Right lobe of liver (tissue), 6 donors: ENCODE measurements around the gene ATRIP. TPM values are rescaled to one million over a fixed set of nuclear protein-coding genes. Genes with fewer than 3 reads are reported as not detected.
A peak's percentile ranks its signal among the peaks of the same experiment; 100 is the strongest.
"Not testable (repeated sequence)": the region's sequence is repeated elsewhere in the genome, so short reads cannot be mapped to it uniquely, and the experiment has no call there.

ENCODE experiments used
- ATAC-seq, 4 donors: fragments of 200-7000 bp; cut with Tn5 transposase; one replicate each; pipeline ENCODE4 v1.9.1; 2020; ENCODE audit warnings: mild to moderate bottlenecking in 4 of 4, moderate library complexity in 4 of 4
- DNase-seq, 3 donors: peaks; one replicate each; pipeline ENCODE4 v3.0.0-alpha.2; 2020
- H3K27ac ChIP-seq, 3 donors: fragments of 200-600 bp; one replicate each; pipeline ENCODE4 v1.8.0; 2022
- H3K27me3 ChIP-seq, 2 donors: fragments of 200-600 bp; one replicate each; pipeline ENCODE4 v1.8.0; 2022
- H3K36me3 ChIP-seq, 4 donors: fragments of 200-600 bp; sonication (generic) in 1 of 4; one replicate each; pipeline versions ENCODE4 v1.5.1 to v1.8.0; 2017 to 2022; ENCODE audit warnings: control low read depth in 1 of 4
- H3K4me1 ChIP-seq, 4 donors: fragments of 200-600 bp; sonication (generic) in 1 of 4; one replicate each; pipeline versions ENCODE4 v1.5.1 to v1.8.0; 2017 to 2022; ENCODE audit warnings: control low read depth in 1 of 4
- H3K4me3 ChIP-seq, 3 donors: fragments of 200-600 bp; one replicate each; pipeline ENCODE4 v1.8.0; 2022
- H3K9me3 ChIP-seq, 4 donors: fragments of 200-600 bp; sonication (generic) in 1 of 4; one replicate each; pipeline versions ENCODE4 v1.5.1 to v1.8.0; 2017 to 2022; ENCODE audit warnings: control low read depth in 1 of 4
- POLR2A ChIP-seq: fragments of 450-650 bp; IDR thresholded peaks from one replicate; pipeline ENCODE4 v1.6.1; 2017; ENCODE audit warnings: antibody characterized with exemption, mild to moderate bottlenecking
- WGBS: methylation state at CpG from one replicate; pipeline ENCODE4 v1.1.6; 2018; ENCODE audit warnings: low coverage, low lambda C conversion rate; ENCODE audit not compliant: insufficient coverage; ENCODE audit errors: missing lambda C conversion rate; 5-methylcytosine and 5-hydroxymethylcytosine counted together
- intact Hi-C, 2 donors: fragments of 100-400 bp; cut with DNase I; formaldehyde crosslinking; loops; one replicate each; pipeline versions ENCODE4 v1.11.2 to v1.14.1; 2022
- total RNA-seq, 6 experiments: library from RNA; depleted of rRNA in 2 of 6; stranded (reverse); fragments of >200 nt in 2 of 6; fragmentation: NEBNext Ultra II Directional in 3 of 6; extraction: Animal tissue kit (Norgen Biotek cat#: 25700) in 3 of 6; gene quantifications; one replicate each; pipeline versions ENCODE4 v1.1.0 to v1.2.4, GENCODE V29; 2016 to 2023
- TF ChIP-seq, protein P1 (sequence below), 4 donors: fragments of 200-600 bp in 3 of 4; fragments of 450-650 bp in 1 of 4; IDR thresholded peaks; one replicate each; pipeline versions ENCODE4 v1.5.1 to v1.8.0; 2016 to 2022; ENCODE audit warnings: antibody characterized with exemption in 4 of 4, mild to moderate bottlenecking in 2 of 4
- donor health status: DM: no; HTN: yes; CAD: no.
- donor health status: DM: no; HTN: no; CAD: no.
- donor health status: DM: no; HTN: no; CAD: no.
- donor health status: DM: no; HTN: yes; CAD: no.
- donor health status: DM: no; HTN: yes; CAD: no.

The ATRIP gene
- total RNA-seq, 6 experiments from 2014 or later = 2.4 to 4.5 (median 3.2) TPM

DNA sequence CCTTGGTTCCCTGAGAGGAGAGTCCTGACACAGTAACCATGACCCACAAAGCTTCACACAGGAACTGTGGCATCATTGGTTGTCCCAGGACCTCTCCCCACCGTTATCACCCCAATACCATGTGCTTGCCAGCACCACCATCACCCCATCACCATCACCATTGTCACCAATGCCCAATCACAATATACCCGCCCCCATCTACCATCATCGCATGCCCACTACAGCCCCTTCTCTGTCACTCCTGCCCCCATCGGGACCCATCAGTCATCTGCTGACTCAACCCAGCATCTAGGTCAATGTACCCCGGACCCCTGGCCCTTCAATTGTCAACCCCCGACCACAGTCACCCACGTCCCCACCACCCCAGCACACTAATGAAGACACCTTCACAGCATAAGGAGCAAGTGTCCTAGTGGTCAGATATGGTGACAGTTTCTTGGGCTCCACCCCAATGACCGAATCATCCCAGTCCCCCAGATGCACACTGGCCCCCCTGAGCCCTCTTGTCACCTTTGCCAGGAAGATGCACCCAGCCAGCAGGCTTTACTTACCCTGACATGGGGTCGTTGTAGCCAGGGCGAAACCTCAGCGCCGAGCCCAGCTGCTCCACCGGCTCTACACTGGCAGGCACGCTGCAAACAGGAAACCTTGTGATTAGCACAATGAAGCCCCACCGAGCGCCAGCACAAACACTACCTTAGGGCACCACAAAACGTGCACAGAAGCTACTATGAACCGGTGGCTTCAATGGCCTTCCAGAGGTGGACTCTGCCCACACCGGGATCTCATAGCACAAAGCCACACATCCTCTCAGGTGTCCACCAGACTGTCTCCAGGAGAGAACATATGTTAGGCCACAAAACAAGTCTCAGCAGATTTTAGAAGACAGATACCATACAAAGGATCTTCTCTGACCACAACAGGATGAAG, 32.4 kb downstream of the ATRIP start:
- ATAC-seq = peak; percentile 23 to 58 (median 45)
- no peak overlapping the region for H3K4me3 ChIP-seq
- H3K9me3 ChIP-seq = no peaks in the 10 kb centered on the region
- intact Hi-C loops = no loop called here
- no peaks in the 10 kb centered on the region for H3K27me3 ChIP-seq
- no peak overlapping the region for H3K27ac ChIP-seq
- H3K4me1 ChIP-seq = peaks cover 0 to under 1% (median 0%) of the 10 kb centered on the region in 4 donors
- TF ChIP-seq, protein P1, sequence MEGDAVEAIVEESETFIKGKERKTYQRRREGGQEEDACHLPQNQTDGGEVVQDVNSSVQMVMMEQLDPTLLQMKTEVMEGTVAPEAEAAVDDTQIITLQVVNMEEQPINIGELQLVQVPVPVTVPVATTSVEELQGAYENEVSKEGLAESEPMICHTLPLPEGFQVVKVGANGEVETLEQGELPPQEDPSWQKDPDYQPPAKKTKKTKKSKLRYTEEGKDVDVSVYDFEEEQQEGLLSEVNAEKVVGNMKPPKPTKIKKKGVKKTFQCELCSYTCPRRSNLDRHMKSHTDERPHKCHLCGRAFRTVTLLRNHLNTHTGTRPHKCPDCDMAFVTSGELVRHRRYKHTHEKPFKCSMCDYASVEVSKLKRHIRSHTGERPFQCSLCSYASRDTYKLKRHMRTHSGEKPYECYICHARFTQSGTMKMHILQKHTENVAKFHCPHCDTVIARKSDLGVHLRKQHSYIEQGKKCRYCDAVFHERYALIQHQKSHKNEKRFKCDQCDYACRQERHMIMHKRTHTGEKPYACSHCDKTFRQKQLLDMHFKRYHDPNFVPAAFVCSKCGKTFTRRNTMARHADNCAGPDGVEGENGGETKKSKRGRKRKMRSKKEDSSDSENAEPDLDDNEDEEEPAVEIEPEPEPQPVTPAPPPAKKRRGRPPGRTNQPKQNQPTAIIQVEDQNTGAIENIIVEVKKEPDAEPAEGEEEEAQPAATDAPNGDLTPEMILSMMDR (IDR thresholded peaks at IDR 0.05) = no peak
- TF ChIP-seq POLR2A = no peak
- H3K36me3 ChIP-seq = no peaks in the 10 kb centered on the region
- 80% methylated on average over 10 of the region's 19 CpGs for WGBS
- no peak for DNase-seq

DNA sequence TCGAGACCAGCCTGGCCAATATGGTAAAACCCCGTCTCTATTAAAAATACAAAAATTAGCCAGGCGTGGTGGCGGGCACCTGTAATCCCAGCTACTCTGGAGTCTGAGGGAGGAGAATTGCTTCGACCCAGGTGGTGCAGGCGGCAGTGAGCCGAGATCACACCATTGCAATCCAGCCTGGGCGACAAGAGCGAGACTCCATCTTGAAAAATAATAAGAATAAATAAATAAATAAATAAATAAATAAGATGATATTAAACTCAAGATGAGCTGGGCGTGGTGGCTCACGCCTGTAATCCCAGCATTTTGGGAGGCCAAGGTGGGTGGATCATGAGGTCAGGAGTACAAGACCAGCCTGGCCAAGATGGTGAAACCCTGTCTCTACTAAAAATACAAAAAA, 34.4 kb downstream of the ATRIP start:
- 95% methylated on average over 9 of the region's 11 CpGs for WGBS
- H3K9me3 ChIP-seq, H3K27ac ChIP-seq, intact Hi-C loops, H3K27me3 ChIP-seq, ATAC-seq, H3K4me1 ChIP-seq, DNase-seq, H3K36me3 ChIP-seq, H3K4me3 ChIP-seq: not testable (repeated sequence)

- H3K36me3 ChIP-seq, H3K27ac ChIP-seq, H3K4me1 ChIP-seq, ATAC-seq, H3K27me3 ChIP-seq, H3K9me3 ChIP-seq, H3K4me3 ChIP-seq, DNase-seq, intact Hi-C loops: not testable (repeated sequence)
- 84% methylated on average over 5 of the region's 6 CpGs for WGBS
These were observed 36.3 kb downstream of the ATRIP start for GRCh38 chr3:48482822-48483221.

- Histone ChIP-seq H3K9me3 (no peaks in the 10 kb centered on the region), H3K36me3 (no peaks in the 10 kb centered on the region), H3K27me3 (no peaks in the 10 kb centered on the region), H3K27ac (no peak overlapping the region), H3K4me3 (no peak overlapping the region), H3K4me1 (no peaks in the 10 kb centered on the region)
- TF ChIP-seq POLR2A = no peak
- TF ChIP-seq, protein P1 (IDR thresholded peaks at IDR 0.05) = no peak
- no peak for ATAC-seq
- WGBS = 71% methylated on average over 1 of the region's 5 CpGs
- no peak for DNase-seq
- intact Hi-C loops = no loop called here
These were observed 40.4 kb downstream of the ATRIP start for GRCh38 chr3:48486952-48487351.

DNA sequence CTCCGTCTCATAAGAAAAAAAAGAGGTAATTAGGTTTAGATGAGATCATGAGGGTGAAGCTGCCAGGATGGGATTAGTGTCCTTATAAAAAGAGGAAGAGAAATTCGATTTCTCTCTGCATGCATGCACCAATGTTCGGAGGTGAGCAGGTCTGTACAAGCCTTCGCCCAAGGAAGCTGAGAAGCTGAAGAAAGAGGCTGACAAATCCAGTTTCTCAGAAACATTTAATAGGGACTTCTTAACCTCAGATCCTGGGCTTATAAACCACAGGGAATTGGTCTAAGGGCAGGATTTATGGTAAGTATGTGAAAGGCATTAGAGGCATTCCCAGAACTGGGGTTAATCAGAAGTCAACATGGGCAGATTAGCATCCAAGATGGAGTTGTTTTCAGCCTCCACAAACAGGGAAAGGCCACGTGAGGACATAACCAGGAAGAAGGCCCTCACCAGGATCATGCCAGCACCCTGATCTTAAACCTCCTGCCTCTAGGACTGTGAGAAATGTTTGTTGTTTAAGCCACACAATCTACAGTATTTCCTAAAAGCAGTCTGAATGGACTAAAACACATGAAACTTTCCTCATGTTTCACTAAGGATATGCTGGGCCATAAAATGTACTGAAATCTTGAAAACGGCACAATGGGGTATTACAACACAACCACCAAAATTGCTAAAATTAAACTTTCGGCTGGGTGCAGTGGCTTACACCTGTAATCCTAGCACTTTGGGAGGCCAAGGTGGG, 46.1 kb downstream of the ATRIP start:
- 60% methylated on average over 6 of the region's 7 CpGs for WGBS
- Histone ChIP-seq H3K36me3 (peaks cover 0 to 2% (median 0%) of the 10 kb centered on the region in 4 donors), H3K4me3 (no peak overlapping the region), H3K4me1 (no peaks in the 10 kb centered on the region), H3K9me3 (no peaks in the 10 kb centered on the region), H3K27me3 (no peaks in the 10 kb centered on the region), H3K27ac (no peak overlapping the region)
- no peak for TF ChIP-seq POLR2A
- TF ChIP-seq, protein P1 (IDR thresholded peaks at IDR 0.05) = no peak
- DNase-seq (no peak), ATAC-seq (no peak)
- intact Hi-C loops = no loop called here
